Activated CD4-positive, alpha-beta T cell treated with anti-CD3 and anti-CD28 coated beads, Interleukin-2, amount 50 U/mL, for 1 hour (primary cell): ENCODE measurements around the gene ABCC1.
A peak's percentile ranks its signal among the peaks of the same experiment; 100 is the strongest.

ENCODE experiments used
- DNase-seq: peaks from one replicate; pipeline ENCODE4 v3.0.0-alpha.2; 2020

Gene ABCC1

GRCh38 chr16:15947983-15948509 lies 1.4 kb upstream of the ABCC1 start:
- no peak for DNase-seq

- DNase-seq: no peak
These were observed 745 bp upstream of the ABCC1 start for GRCh38 chr16:15948532-15949209.

GRCh38 chr16:15950161-15950854 lies 892 bp downstream of the ABCC1 start:
- DNase-seq: peak; percentile 34

DNA sequence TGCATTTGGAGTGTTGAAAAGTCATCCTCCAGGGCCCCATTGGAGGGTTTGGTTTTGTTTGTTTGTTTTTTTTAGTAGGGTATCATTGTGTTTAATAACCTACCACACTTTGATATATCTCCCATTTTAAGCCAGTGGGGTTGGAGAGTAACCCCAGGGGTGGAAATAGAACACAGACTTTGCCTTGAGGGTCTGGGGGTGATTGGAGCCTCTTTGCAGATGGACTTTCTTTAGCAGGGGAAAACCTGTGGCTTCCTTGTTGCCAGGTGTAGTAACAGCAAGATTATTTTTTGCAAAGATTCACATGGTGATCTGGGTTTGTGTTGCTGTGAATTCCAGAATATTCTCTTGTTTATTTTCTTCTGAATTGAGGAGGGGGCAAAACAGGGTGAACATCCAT lies 1.5 kb downstream of the ABCC1 start:
- DNase-seq: no peak

GRCh38 chr16:15951852-15952251 lies 2.4 kb downstream of the ABCC1 start:
- no peak for DNase-seq

DNA sequence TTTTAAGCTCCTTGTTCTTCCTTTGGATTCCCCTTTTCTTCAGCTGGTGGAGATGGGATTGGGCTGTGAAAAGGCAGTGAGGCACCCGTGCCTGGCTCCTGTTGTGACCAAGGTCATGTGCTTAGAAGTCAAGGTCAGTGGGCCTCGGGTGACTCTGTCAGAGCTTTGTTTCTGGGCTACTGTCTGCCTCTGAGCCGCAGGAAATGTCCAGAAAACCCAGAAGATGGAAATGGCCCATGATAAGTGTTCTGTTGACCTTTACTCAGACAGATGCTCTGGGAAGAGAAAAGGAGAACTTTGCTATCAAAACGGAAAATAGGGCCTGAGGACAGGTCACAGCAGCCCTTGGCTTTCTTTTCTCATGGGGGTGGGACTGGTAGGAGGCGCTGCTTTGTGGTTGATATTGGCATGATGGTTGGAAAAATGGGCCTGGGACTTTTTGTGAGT lies 2.9 kb downstream of the ABCC1 start:
- peak; percentile 16 for DNase-seq

GRCh38 chr16:15953477-15953876 lies 4.1 kb downstream of the ABCC1 start:
- DNase-seq: no peak

DNA sequence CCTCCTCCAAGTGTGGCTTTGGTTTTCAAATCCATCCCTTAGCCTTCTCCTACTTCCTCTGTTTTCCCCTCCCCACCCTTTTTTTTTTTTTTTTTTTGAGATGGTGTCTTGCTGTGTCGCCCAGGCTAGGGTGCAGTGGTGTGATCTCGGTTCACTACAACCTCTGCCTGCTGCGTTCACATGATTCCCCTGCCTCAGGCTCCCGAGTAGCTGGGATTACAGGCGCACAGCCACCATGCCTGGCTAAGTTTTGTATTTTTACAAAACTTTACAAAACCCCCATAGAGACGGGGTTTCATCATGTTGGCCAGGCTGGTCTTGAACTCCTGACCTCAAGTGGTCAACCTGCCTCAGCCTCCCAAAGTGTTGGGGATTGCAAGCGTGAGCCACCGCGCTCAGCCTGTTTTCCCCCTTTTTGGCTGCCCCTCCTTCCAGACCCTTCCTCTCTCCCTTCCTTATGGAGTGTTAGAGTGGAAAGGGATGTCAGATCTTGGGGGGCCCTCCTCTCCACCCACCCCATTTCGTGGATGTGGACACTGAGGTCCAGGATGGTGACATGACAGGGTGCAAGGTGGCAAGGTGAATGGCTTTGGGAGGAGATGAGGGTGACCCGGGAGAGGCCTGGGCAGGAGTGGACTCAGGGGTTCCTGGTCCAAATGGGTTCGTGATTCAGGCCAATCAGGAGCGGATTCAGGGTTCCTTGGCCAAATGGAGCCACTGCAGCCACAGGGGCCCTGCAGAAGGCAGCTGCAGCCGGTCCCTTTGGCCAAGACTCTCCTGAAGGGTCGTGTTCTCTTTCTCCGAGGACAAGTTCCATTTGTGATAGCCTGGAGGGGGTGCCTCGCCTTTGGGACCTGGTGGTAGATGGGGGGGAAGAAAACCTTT lies 4.8 kb downstream of the ABCC1 start:
- no peak for DNase-seq

- no peak for DNase-seq
These were observed 5.4 kb downstream of the ABCC1 start for GRCh38 chr16:15954814-15955151.

GRCh38 chr16:15955425-15955824 lies 6.0 kb downstream of the ABCC1 start:
- DNase-seq: no peak

DNA sequence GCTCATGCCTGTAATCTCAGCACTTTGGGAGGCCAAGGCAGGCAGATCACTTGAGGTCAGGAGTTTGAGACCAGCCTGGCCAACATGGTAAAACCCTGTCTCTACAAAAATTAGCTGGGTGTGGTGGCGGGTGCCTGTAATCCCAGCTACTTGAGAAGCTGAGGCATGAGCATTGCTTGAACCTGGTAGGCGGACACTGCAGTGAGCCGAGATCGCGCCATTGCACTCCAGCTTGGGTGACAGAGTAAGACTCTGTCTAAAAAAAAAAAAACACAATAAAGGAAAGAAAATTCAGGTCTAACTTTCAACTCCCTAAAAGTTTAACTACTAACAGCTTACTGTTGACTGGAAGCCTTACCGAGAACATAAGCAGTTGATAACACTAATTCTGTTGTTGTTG lies 6.7 kb downstream of the ABCC1 start:
- DNase-seq: peak; percentile 26

- no peak for DNase-seq
These were observed 9.4 kb downstream of the ABCC1 start for GRCh38 chr16:15958703-15959348.

- no peak for DNase-seq
These were observed 10.9 kb downstream of the ABCC1 start for GRCh38 chr16:15960124-15960971.

DNA sequence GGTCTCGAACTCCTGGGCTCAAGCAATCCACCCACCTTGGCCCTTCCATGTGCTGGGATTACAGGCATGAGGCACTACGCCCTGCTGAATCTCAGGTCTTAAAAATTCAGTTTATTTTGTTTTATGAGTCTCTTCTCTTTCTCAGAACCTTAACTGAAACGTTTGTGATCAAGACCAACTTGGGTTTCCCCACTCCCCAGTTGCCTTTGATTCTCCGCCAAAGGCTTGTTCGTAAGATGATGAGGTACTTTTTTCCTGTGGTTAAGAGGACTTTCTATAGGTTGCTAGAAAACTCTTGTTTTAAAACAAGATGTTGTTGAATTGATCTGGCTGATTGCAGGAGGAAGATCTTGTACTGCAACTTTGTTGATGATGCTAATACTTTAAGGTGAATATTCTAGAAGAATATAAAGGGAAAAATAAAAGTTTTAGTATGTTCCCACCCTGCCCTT lies 11.7 kb downstream of the ABCC1 start:
- peak; percentile 62 for DNase-seq

- DNase-seq: no peak
These were observed 12.2 kb downstream of the ABCC1 start for GRCh38 chr16:15961571-15962090.

DNA sequence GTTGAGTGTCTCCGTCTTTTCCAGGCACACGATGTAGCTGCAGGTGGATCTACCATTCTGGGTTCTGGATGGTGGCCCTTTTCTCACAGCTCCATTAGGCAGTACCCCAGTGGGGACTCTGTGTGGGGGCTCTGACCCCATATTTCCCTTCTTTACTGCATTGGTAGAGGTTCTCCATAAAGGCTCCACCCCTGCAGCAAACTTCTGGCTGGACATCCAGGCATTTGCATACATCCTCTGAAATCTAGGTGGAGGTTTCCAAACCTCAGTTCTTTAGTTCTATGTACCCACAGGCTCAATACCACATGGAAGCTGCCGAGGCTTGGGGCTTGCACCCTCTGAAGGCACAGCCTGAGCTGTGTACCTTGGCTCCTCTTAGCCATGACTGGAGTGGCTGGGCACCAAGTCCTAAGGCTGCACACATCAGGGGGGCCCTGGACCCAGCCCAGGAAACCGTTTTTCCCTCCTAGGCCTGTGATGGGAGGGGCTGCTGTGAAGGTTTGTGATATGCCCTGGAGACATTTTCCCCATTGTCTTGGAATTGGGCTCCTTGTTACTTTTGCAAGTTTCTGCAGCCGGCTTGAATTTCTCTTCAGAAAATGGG lies 14.0 kb downstream of the ABCC1 start:
- DNase-seq: no peak

GRCh38 chr16:15966420-15966819 lies 17.0 kb downstream of the ABCC1 start:
- no peak for DNase-seq

GRCh38 chr16:15966836-15967546 lies 17.6 kb downstream of the ABCC1 start:
- DNase-seq: no peak

DNA sequence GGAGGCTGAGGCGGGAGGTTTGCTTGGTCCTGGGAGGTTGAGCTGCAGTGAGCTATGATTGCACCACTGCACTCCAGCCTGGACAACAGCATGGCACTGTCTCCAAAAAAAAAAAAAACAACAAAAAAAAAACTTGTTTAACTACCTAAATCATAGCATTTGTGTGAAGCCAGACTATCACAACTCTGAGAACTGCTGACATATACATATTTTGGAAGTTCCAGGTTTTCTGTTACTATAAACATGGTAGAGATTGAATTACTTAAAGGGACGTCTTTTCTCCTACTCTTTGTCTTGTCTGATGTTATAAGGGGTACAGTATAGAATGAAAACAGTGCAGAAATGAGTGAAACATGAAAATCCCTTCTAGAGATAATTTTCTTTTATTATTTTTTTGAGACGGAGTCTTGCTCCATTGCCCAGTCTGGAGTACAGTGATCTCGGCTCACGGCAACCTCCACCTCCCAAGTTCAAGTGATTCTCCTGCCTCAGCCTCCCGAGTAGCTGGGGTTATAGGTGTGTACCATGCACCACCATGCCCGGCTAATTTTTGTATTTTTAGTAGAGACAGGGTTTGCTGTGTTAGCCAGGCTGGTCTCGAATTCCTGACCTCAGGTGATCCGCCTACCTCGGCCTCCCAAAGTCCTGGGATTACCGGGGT lies 18.4 kb downstream of the ABCC1 start:
- DNase-seq: no peak

DNA sequence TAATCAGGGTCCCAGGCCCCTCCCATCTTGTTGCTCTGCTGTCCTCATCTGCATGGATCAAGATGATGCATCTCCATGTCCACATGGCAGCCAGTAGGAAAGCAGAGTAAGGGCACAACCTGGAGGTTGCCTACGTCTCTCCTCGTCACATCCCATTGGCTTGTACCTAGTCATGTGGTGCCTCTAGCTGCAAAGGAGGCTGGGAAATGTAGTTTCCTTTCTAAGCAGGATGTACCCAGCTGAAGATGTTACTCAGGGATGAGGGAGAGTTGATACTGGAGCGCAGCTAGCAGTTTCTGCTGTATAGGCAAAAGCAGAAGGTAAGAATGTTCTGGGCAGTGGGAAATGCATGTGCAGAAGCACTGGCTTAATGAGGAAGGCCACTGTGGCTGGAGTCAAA lies 20.8 kb downstream of the ABCC1 start:
- no peak for DNase-seq
